ENCODE data around the gene WDR90.
A peak's percentile ranks its signal among the peaks of the same experiment; 100 is the strongest.

Gene WDR90

DNA sequence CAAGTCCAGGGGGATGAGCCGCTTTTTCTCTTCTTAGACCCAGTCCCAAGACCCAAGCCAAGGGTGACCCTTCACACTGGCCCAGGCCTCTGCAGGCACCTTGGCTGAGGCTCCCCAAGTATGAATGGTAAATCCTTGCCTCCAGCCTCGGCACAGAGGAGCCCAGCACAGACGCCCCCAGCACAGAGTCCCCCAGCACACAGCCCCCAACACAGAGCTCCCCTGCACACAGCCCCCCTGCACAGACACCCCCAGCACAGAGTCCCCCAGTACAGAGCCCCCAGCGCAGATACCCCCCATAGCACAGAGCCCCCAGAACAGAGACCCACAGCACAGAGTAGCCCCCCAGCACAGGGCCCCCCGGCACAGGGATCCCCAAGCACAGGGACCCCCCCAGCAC lies 8.6 kb upstream of the WDR90 start:
- Histone ChIP-seq H3K9ac (ENCODE audit: low read length) (no peak overlapping the region), H3K23ac (ENCODE audit: low read length) (no peak overlapping the region), H2AK5ac (ENCODE audit: low read length) (no peak overlapping the region), H3K18ac (ENCODE audit: low read length) (no peak overlapping the region), H3K79me1 (ENCODE audit: low read length) (no peaks in the 10 kb centered on the region), H4K5ac (ENCODE audit: low read length) (no peak overlapping the region), H3K4me1 (ENCODE audit: control insufficient read depth, low read depth, low read length) (peaks cover 3% of the 10 kb centered on the region), H2BK15ac (replicated peaks; ENCODE audit: low read depth) (no peak overlapping the region), H3K4me2 (ENCODE audit: low read length) (no peak overlapping the region), H4K8ac (ENCODE audit: low read depth, low read length) (no peak overlapping the region), H3K27me3 (ENCODE audit: insufficient read depth, low read length, poor library complexity) (no peaks in the 10 kb centered on the region), H3K27ac (ENCODE audit: low read depth, low read length) (no peak overlapping the region), H3K4ac (ENCODE audit: low read depth, low read length) (no peak overlapping the region), H3K79me2 (ENCODE audit: control insufficient read depth, insufficient read depth, low read length) (no peaks in the 10 kb centered on the region), H2BK120ac (ENCODE audit: low read depth, low read length) (no peak overlapping the region), H3K4me3 (ENCODE audit: low read length) (no peak overlapping the region), H2BK5ac (ENCODE audit: low read length) (no peak overlapping the region), H3K36me3 (ENCODE audit: control insufficient read depth, insufficient read depth, low read length) (no peaks in the 10 kb centered on the region), H3K56ac (ENCODE audit: low read length) (no peak overlapping the region)
- DNase-seq, result no peak
- no CpG with 5 or more reads among the region's 5 CpGs for WGBS (ENCODE audit: extremely low coverage, insufficient coverage, low lambda C conversion rate)

DNA sequence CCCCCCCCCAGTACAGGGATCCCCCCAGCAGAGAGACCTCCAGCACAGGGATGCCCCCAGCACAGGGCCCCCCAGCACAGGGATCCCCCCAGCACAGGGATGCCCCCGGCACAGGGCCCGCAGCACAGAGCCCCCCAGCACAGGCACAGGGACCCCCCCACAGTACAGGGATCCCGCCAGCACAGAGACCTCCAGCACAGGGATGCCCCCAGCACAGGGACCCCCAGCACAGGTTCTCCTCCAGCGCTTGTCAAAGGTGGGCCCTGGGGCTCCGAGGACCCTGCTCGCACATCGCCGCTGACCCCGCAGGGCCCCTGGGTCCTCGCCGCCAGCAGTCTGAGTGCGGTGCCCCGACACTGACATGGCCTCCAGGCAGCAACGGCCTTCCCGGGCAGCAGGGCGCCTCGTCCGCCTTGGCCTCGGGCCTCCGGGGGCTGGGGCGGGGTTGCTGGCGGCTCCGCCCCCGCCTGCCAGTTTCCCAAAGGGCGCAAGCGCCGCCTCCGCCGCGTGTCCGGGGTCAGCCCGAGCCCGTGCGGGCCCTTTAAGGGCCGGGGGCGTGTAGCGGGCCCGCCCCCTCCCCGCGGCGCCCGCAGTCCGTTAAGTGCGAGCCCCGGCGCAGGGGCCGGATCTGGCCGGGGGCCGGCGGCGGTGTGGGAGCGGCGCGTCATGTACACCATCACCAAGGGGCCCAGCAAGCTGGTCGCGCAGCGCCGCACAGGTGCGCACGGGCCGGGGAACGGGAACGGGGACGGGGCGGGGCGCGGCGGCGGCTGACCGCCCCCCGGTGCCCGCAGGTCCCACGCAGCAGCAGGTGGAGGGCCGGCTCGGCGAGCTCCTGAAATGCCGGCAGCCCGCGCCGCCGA lies 7.6 kb upstream of the WDR90 start, which contains the start of gene MCRIP2:
Gene MCRIP2, plus strand, starts transcription at position 503 of the 863 bp plus-strand sequence. Its CDS starts 164 bp downstream, at position 667.
- Histone ChIP-seq H3K36me3 (ENCODE audit: control insufficient read depth, insufficient read depth, low read length) (no peaks in the 10 kb centered on the region), H3K4me1 (ENCODE audit: control insufficient read depth, low read depth, low read length) (peaks cover 3% of the 10 kb centered on the region), H2AK5ac (ENCODE audit: low read length) (no peak within 1 kb of the TSS), H4K5ac (ENCODE audit: low read length) (no peak within 1 kb of the TSS), H2BK120ac (ENCODE audit: low read depth, low read length) (no peak within 1 kb of the TSS), H3K9ac (ENCODE audit: low read length) (peak within 1 kb of the TSS; percentile 81), H3K56ac (ENCODE audit: low read length) (peak within 1 kb of the TSS; percentile 92), H3K4me3 (ENCODE audit: low read length) (peak within 1 kb of the TSS; percentile 39), H3K4ac (ENCODE audit: low read depth, low read length) (no peak within 1 kb of the TSS), H4K8ac (ENCODE audit: low read depth, low read length) (no peak within 1 kb of the TSS), H3K27ac (ENCODE audit: low read depth, low read length) (no peak within 1 kb of the TSS), H3K23ac (ENCODE audit: low read length) (peak within 1 kb of the TSS; percentile 66), H3K18ac (ENCODE audit: low read length) (peak within 1 kb of the TSS; percentile 44), H3K4me2 (ENCODE audit: low read length) (peak within 1 kb of the TSS; percentile 74), H2BK15ac (replicated peaks; ENCODE audit: low read depth) (no peak within 1 kb of the TSS), H3K27me3 (ENCODE audit: insufficient read depth, low read length, poor library complexity) (no peaks in the 10 kb centered on the region), H2BK5ac (ENCODE audit: low read length) (no peak within 1 kb of the TSS), H3K79me2 (ENCODE audit: control insufficient read depth, insufficient read depth, low read length) (no peaks in the 10 kb centered on the region), H3K79me1 (ENCODE audit: low read length) (no peaks in the 10 kb centered on the region)
- no CpG with 5 or more reads among the region's 81 CpGs for WGBS (ENCODE audit: extremely low coverage, insufficient coverage, low lambda C conversion rate)
- DNase-seq, result peak; percentile 76

DNA sequence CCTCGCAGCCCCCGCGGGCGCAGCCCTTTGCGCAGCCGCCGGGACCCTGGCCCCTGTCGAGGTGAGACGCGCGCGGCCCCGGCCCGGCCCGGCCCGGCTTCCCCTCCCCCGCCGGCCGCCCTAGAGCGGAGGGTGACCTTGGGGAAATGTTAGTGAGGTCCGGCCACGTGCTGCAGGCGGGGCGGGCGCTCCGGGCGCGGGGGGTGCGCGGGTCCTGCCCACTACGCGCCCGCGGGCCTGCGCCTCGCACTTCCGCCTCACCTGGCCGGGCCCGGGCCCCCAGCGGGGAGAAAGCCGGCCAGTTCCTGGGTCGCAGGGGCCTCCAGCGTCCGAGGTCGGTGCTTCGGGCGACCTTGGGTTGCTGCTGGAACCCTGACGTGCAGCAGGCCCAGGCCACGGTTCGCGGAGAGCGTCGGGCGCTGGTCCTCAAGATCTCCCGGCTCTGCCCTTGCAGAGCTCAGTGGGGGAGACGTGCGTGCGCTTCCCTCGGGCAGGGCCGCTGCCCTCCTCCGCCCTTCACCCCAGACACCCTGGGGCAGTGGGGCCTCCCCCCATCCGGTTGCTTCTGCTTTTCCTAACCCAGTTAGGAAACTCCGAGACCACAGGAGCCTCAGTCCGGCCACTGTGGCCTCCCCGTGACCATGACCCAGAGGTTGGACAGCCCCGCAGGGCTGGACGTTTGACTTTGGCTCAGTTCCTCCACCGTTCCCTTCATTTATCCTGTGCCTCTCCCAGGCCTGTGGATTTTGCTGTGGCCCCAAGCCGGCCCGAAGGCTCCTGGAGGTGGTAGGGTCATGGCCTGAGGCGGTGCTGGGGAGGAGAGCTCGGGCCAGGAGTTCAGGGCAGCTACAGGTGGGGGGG lies 6.7 kb upstream of the WDR90 start:
- Histone ChIP-seq H3K79me2 (ENCODE audit: control insufficient read depth, insufficient read depth, low read length) (no peaks in the 10 kb centered on the region), H3K4me3 (ENCODE audit: low read length) (peak overlapping the region; percentile 39), H2BK15ac (replicated peaks; ENCODE audit: low read depth) (no peak overlapping the region), H3K4ac (ENCODE audit: low read depth, low read length) (no peak overlapping the region), H3K4me2 (ENCODE audit: low read length) (peak overlapping the region; percentile 64), H4K8ac (ENCODE audit: low read depth, low read length) (no peak overlapping the region), H3K79me1 (ENCODE audit: low read length) (no peaks in the 10 kb centered on the region), H2BK5ac (ENCODE audit: low read length) (no peak overlapping the region), H3K18ac (ENCODE audit: low read length) (peak overlapping the region; percentile 44), H3K36me3 (ENCODE audit: control insufficient read depth, insufficient read depth, low read length) (no peaks in the 10 kb centered on the region), H2AK5ac (ENCODE audit: low read length) (no peak overlapping the region), H3K9ac (ENCODE audit: low read length) (peak overlapping the region; percentile 78), H2BK120ac (ENCODE audit: low read depth, low read length) (no peak overlapping the region), H3K27me3 (ENCODE audit: insufficient read depth, low read length, poor library complexity) (no peaks in the 10 kb centered on the region), H3K4me1 (ENCODE audit: control insufficient read depth, low read depth, low read length) (peaks cover 3% of the 10 kb centered on the region), H3K27ac (ENCODE audit: low read depth, low read length) (no peak overlapping the region), H3K23ac (ENCODE audit: low read length) (no peak overlapping the region), H4K5ac (ENCODE audit: low read length) (no peak overlapping the region), H3K56ac (ENCODE audit: low read length) (peak overlapping the region; percentile 83)
- DNase-seq, result peak; percentile 23
- WGBS (ENCODE audit: extremely low coverage, insufficient coverage, low lambda C conversion rate), result no CpG with 5 or more reads among the region's 72 CpGs

DNA sequence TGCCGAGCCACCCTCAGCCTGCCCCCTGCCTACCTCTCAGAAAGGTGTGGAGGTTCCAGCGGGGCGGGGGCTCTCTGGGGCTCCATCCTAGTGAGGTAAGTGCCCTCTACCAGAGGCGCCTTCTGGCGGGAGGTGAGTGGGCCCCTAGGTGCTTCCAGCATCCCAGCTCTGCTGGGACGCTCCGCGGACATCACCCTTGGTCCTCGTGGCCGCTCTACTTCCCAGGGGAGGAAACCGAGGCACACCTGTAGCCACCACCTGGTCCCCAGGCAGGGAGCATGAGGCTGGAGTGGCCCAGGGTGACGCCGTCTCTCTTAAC lies 6.2 kb upstream of the WDR90 start:
- H3K4me1 ChIP-seq (ENCODE audit: control insufficient read depth, low read depth, low read length), result no peaks in the 10 kb centered on the region
- no peak overlapping the region for H3K27ac ChIP-seq (ENCODE audit: low read depth, low read length)
- no peak overlapping the region for H3K18ac ChIP-seq (ENCODE audit: low read length)
- H3K23ac ChIP-seq (ENCODE audit: low read length), result no peak overlapping the region
- H4K5ac ChIP-seq (ENCODE audit: low read length), result no peak overlapping the region
- no peak overlapping the region for H2AK5ac ChIP-seq (ENCODE audit: low read length)
- no peak overlapping the region for H3K56ac ChIP-seq (ENCODE audit: low read length)
- no peaks in the 10 kb centered on the region for H3K27me3 ChIP-seq (ENCODE audit: insufficient read depth, low read length, poor library complexity)
- H2BK120ac ChIP-seq (ENCODE audit: low read depth, low read length), result no peak overlapping the region
- no peak overlapping the region for H2BK15ac ChIP-seq (replicated peaks; ENCODE audit: low read depth)
- no peaks in the 10 kb centered on the region for H3K79me2 ChIP-seq (ENCODE audit: control insufficient read depth, insufficient read depth, low read length)
- no peaks in the 10 kb centered on the region for H3K79me1 ChIP-seq (ENCODE audit: low read length)
- no peak for DNase-seq
- no peak overlapping the region for H4K8ac ChIP-seq (ENCODE audit: low read depth, low read length)
- H2BK5ac ChIP-seq (ENCODE audit: low read length), result no peak overlapping the region
- no peaks in the 10 kb centered on the region for H3K36me3 ChIP-seq (ENCODE audit: control insufficient read depth, insufficient read depth, low read length)
- H3K4me2 ChIP-seq (ENCODE audit: low read length), result no peak overlapping the region
- no peak overlapping the region for H3K9ac ChIP-seq (ENCODE audit: low read length)
- WGBS (ENCODE audit: extremely low coverage, insufficient coverage, low lambda C conversion rate), result no CpG with 5 or more reads among the region's 13 CpGs
- no peak overlapping the region for H3K4me3 ChIP-seq (ENCODE audit: low read length)
- no peak overlapping the region for H3K4ac ChIP-seq (ENCODE audit: low read depth, low read length)

DNA sequence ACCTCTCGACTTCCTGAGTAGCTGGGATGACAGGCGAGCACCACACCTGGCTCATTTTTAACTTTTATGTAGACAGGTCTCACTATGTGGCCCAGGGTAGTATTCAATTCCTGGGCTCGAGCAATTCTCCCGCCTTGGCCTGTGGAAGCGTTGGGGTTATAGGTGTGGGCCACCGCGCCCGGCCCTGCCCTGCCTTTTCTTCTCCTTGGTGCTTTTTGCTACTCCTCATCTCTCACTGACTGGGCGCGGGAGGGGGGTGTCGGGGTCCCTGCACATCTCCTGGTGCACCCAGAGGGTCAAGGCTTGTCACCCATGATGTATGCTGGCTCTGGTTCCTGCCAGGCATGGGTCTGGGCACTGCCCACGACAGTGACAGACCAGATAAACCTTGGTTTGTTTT lies 4.6 kb upstream of the WDR90 start:
- Histone ChIP-seq H3K23ac (ENCODE audit: low read length) (no peak overlapping the region), H3K4me3 (ENCODE audit: low read length) (no peak overlapping the region), H3K18ac (ENCODE audit: low read length) (no peak overlapping the region), H3K79me1 (ENCODE audit: low read length) (no peaks in the 10 kb centered on the region), H3K9ac (ENCODE audit: low read length) (no peak overlapping the region), H3K79me2 (ENCODE audit: control insufficient read depth, insufficient read depth, low read length) (no peaks in the 10 kb centered on the region), H3K4me1 (ENCODE audit: control insufficient read depth, low read depth, low read length) (no peaks in the 10 kb centered on the region), H3K27me3 (ENCODE audit: insufficient read depth, low read length, poor library complexity) (no peaks in the 10 kb centered on the region), H3K4me2 (ENCODE audit: low read length) (no peak overlapping the region), H2BK5ac (ENCODE audit: low read length) (no peak overlapping the region), H2BK15ac (replicated peaks; ENCODE audit: low read depth) (no peak overlapping the region), H3K4ac (ENCODE audit: low read depth, low read length) (no peak overlapping the region), H4K8ac (ENCODE audit: low read depth, low read length) (no peak overlapping the region), H3K36me3 (ENCODE audit: control insufficient read depth, insufficient read depth, low read length) (no peaks in the 10 kb centered on the region), H3K27ac (ENCODE audit: low read depth, low read length) (no peak overlapping the region), H2BK120ac (ENCODE audit: low read depth, low read length) (no peak overlapping the region), H4K5ac (ENCODE audit: low read length) (no peak overlapping the region), H2AK5ac (ENCODE audit: low read length) (no peak overlapping the region), H3K56ac (ENCODE audit: low read length) (no peak overlapping the region)
- no peak for DNase-seq
- WGBS (ENCODE audit: extremely low coverage, insufficient coverage, low lambda C conversion rate), result no CpG with 5 or more reads among the region's 12 CpGs

All from mesendoderm (in vitro differentiated cells).